Stomach (tissue), 9 donors: ENCODE measurements around the gene CHPF. TPM values are rescaled to one million over a fixed set of nuclear protein-coding genes. Genes with fewer than 3 reads are reported as not detected.

Experiments used
- DNase-seq, 2 donors: peaks; one replicate each; pipeline versions ENCODE4 v3.0.0 to v3.0.0-alpha.2; 2013 to 2019
- H3K27ac ChIP-seq, 5 donors: fragments of 200-600 bp in 4 of 5; sonication (generic) in 4 of 5; one replicate each; pipeline ENCODE4 v1.5.1; 2013 to 2019; ENCODE audit warnings: mild to moderate bottlenecking in 1 of 5, moderate library complexity in 1 of 5
- H3K27me3 ChIP-seq, 3 donors: fragments of 200-600 bp; sonication (generic); one replicate each; pipeline ENCODE4 v1.5.1; 2017 to 2019; ENCODE audit warnings: mixed run types in 1 of 3
- H3K36me3 ChIP-seq, 4 donors: fragments of 200-600 bp; sonication (generic); 1 replicate in 3 of 4; 2 replicates in 1 of 4; pipeline ENCODE4 v1.5.1; 2016 to 2019
- H3K4me1 ChIP-seq, 4 donors: fragments of 200-600 bp; sonication (generic); one replicate each; pipeline ENCODE4 v1.5.1; 2016 to 2019
- H3K4me3 ChIP-seq, 4 donors: fragments of 200-600 bp; sonication (generic) in 3 of 4; one replicate each; pipeline ENCODE4 v1.5.1; 2016 to 2019; ENCODE audit warnings: mild to moderate bottlenecking in 1 of 4
- H3K9me3 ChIP-seq, 4 donors: fragments of 200-600 bp; sonication (generic); one replicate each; pipeline ENCODE4 v1.5.1; 2016 to 2019
- EP300 ChIP-seq: sonication (generic); formaldehyde crosslinking; IDR thresholded peaks from one replicate; pipeline ENCODE4 v1.6.1; 2017; ENCODE audit warnings: antibody characterized with exemption
- POLR2A ChIP-seq, 4 donors: fragments of 450-650 bp; IDR thresholded peaks; one replicate each; pipeline ENCODE4 v1.6.1; 2016; ENCODE audit warnings: antibody characterized with exemption in 4 of 4, control low read depth in 2 of 4, mild to moderate bottlenecking in 1 of 4, moderate library complexity in 1 of 4
- POLR2AphosphoS5 ChIP-seq, 3 donors: sonication (generic); formaldehyde crosslinking; IDR thresholded peaks; one replicate each; pipeline ENCODE4 v1.6.1; 2016; ENCODE audit warnings: antibody characterized with exemption in 3 of 3
- WGBS, 5 donors: extraction: QIAGEN DNeasy Blood & Tissue Kit in 3 of 5; methylation state at CpG; one replicate each; pipeline versions ENCODE4 v1.1.5 to v1.1.7; 2013 to 2018; 5-methylcytosine and 5-hydroxymethylcytosine counted together
- intact Hi-C: fragments of 100-400 bp; cut with DNase I; formaldehyde crosslinking; loops from one replicate; pipeline ENCODE4 v1.15.1; 2023; ENCODE audit warnings: low total_unique reads
- polyA plus RNA-seq, 3 donors: library from polyadenylated mRNA; stranded (reverse); fragments of 200-250 nt; gene quantifications; one replicate each; pipeline ENCODE4 v1.2.3, GENCODE V29; 2013
- total RNA-seq, 5 donors: library from RNA; depleted of rRNA; stranded (reverse); fragments of >200 nt; gene quantifications; one replicate each; pipeline versions ENCODE4 v1.1.0 to v1.2.3, GENCODE V29; 2014 to 2016
- TF ChIP-seq, protein P1 (sequence below), 7 experiments: fragments of 450-650 bp in 4 of 7; fragments of 200-600 bp in 3 of 7; sonication (generic) in 3 of 7; IDR thresholded peaks; one replicate each; pipeline ENCODE4 v1.5.1; 2016 to 2019; ENCODE audit warnings: antibody characterized with exemption in 7 of 7, control low read depth in 2 of 7, mild to moderate bottlenecking in 1 of 7
- donor health status: healthy with polysubstance abuse.
- donor health status: Bipolar disorder and iron deficiency.
- donor health status: healthy.

CHPF gene
- total and polyA plus RNA-seq, 8 donors = 10.8 to 119 (median 45.7) TPM

GRCh38 chr2:219506153-219506801 lies 37.3 kb downstream of the CHPF start:
- WGBS, 5 donors = 80 to 87% (median 85%) methylated on average over 17 to 23 of the region's 23 CpGs
- Histone ChIP-seq H3K27ac (no peak overlapping the region), H3K27me3 (peaks cover 0 to 37% (median 28%) of the 10 kb centered on the region in 3 donors), H3K9me3 (no peaks in the 10 kb centered on the region), H3K36me3 (peaks cover 30 to 66% (median 62%) of the 10 kb centered on the region in 4 donors), H3K4me3 (no peak overlapping the region), H3K4me1 (peaks cover 14 to 29% (median 24%) of the 10 kb centered on the region in 4 donors)
- DNase-seq = no peak
- intact Hi-C loops = no loop called here
- no peak for TF ChIP-seq EP300
- no peak for TF ChIP-seq POLR2AphosphoS5 (IDR thresholded peaks at IDR 0.05)
- no peak for TF ChIP-seq POLR2A (IDR thresholded peaks at IDR 0.05)
- TF ChIP-seq, protein P1, sequence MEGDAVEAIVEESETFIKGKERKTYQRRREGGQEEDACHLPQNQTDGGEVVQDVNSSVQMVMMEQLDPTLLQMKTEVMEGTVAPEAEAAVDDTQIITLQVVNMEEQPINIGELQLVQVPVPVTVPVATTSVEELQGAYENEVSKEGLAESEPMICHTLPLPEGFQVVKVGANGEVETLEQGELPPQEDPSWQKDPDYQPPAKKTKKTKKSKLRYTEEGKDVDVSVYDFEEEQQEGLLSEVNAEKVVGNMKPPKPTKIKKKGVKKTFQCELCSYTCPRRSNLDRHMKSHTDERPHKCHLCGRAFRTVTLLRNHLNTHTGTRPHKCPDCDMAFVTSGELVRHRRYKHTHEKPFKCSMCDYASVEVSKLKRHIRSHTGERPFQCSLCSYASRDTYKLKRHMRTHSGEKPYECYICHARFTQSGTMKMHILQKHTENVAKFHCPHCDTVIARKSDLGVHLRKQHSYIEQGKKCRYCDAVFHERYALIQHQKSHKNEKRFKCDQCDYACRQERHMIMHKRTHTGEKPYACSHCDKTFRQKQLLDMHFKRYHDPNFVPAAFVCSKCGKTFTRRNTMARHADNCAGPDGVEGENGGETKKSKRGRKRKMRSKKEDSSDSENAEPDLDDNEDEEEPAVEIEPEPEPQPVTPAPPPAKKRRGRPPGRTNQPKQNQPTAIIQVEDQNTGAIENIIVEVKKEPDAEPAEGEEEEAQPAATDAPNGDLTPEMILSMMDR (IDR thresholded peaks at IDR 0.05) = no peak

DNA sequence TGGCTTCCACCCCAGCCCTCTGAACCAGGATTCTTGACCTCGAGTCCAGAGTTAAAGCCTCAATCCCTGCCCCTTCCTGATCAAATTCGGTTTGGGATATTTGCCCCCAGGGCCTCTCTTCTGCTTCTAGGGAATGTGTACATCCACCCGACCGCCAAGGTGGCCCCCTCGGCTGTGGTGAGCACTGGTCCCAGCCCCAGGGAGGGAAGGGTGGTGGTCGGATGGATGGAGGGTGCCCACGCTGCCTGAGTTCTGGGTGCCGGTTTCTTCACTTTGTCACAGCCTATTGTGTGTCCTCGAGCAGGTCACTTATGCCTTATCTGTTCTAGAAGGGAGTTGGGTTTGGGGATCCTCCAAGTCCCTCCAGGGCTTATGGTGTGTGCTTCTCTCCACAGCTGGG lies 38.0 kb downstream of the CHPF start:
- H3K27me3 ChIP-seq = peaks cover 0 to 30% (median 21%) of the 10 kb centered on the region in 3 donors
- no peaks in the 10 kb centered on the region for H3K9me3 ChIP-seq
- peaks cover 14 to 30% (median 25%) of the 10 kb centered on the region in 4 donors for H3K4me1 ChIP-seq
- no peak for TF ChIP-seq POLR2AphosphoS5 (IDR thresholded peaks at IDR 0.05)
- TF ChIP-seq EP300 = no peak
- TF ChIP-seq POLR2A (IDR thresholded peaks at IDR 0.05) = no peak
- TF ChIP-seq, protein P1 (IDR thresholded peaks at IDR 0.05) = no peak
- H3K4me3 ChIP-seq = no peak overlapping the region
- intact Hi-C loops = no loop called here
- H3K27ac ChIP-seq = no peak overlapping the region
- peaks cover 30 to 69% (median 62%) of the 10 kb centered on the region in 4 donors for H3K36me3 ChIP-seq
- WGBS, 5 donors = 83 to 88% (median 87%) methylated on average over 9 of the region's 9 CpGs
- no peak for DNase-seq

DNA sequence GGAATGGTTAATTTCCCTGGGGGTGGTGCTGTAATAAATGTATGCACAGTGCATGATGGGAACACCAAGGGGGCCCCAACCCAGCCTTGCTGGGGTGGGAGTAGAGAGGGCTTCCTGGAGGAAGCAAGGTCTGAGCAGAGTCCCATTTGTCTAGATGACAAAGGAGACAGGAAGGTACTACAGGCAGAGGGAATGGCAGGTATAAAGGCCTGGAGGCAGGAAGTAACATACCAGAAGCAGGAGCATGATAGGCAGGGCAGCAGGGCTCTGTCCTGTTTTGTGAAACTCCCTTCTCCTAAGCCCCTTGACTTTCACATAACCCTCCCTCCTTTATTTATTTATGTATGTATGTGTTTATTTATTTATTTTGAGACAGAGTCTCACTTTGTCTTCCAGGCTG lies 41.0 kb downstream of the CHPF start:
- Histone ChIP-seq H3K27ac (no peak overlapping the region), H3K4me3 (no peak overlapping the region), H3K4me1 (peaks cover 9 to 27% (median 26%) of the 10 kb centered on the region in 4 donors), H3K27me3 (peaks cover 0 to 3% (median 0%) of the 10 kb centered on the region in 3 donors), H3K36me3 (peaks cover 30 to 67% (median 62%) of the 10 kb centered on the region in 4 donors), H3K9me3 (no peaks in the 10 kb centered on the region)
- no peak for DNase-seq
- intact Hi-C loops = no loop called here
- TF ChIP-seq, protein P1 (IDR thresholded peaks at IDR 0.05) = no peak
- TF ChIP-seq POLR2AphosphoS5 (IDR thresholded peaks at IDR 0.05) = no peak
- TF ChIP-seq POLR2A (IDR thresholded peaks at IDR 0.05) = no peak
- TF ChIP-seq EP300 = no peak

DNA sequence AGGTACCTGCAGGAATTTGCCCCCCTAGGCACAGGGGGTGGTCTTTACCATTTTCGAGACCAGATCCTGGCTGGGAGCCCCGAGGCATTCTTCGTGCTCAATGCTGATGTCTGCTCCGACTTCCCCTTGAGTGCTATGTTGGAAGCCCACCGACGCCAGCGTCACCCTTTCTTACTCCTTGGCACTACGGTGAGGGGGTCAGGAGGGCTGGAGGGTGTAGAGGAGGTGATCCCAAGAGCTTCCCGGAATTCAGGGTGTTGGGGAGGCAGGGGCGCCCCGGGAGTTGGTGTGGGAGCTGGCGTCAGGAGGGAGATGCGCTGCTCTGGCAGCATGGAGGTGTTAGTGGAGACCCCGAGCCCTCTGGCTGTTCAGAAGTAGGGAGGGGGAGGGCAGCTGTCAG lies 41.8 kb downstream of the CHPF start:
- H3K4me3 ChIP-seq = no peak overlapping the region
- H3K27ac ChIP-seq = no peak overlapping the region
- TF ChIP-seq, protein P1 (IDR thresholded peaks at IDR 0.05) = no peak
- TF ChIP-seq POLR2AphosphoS5 (IDR thresholded peaks at IDR 0.05) (no peak), POLR2A (IDR thresholded peaks at IDR 0.05) (no peak), EP300 (no peak)
- peaks cover 28 to 59% (median 56%) of the 10 kb centered on the region in 4 donors for H3K36me3 ChIP-seq
- H3K9me3 ChIP-seq = no peaks in the 10 kb centered on the region
- intact Hi-C loops = no loop called here
- WGBS, 5 donors = 90 to 97% (median 94%) methylated on average over 14 of the region's 14 CpGs
- no peak for DNase-seq
- H3K4me1 ChIP-seq = peaks cover 17 to 35% (median 34%) of the 10 kb centered on the region in 4 donors
- H3K27me3 ChIP-seq = peaks cover 0 to 10% (median 6%) of the 10 kb centered on the region in 3 donors
